Left colon (tissue), 2 donors: ENCODE results near the gene PRKN. TPM values are rescaled to one million over a fixed set of nuclear protein-coding genes. Genes with fewer than 3 reads are reported as not detected.

Experiments used
- ATAC-seq: fragments of 200-7000 bp; cut with Tn5 transposase; one replicate; pipeline ENCODE4 v1.9.1; 2020; ENCODE audit warnings: mild to moderate bottlenecking, moderate library complexity
- DNase-seq, 2 donors: peaks; one replicate each; pipeline ENCODE4 v3.0.0-alpha.2; 2020
- intact Hi-C, 2 donors: fragments of 100-400 bp; cut with DNase I in 1 of 2; cut with micrococcal nuclease in 1 of 2; formaldehyde crosslinking; loops; one replicate each; pipeline versions ENCODE4 v1.11.2 to v1.14.0; 2022; cut with DNase I, micrococcal nuclease
- total RNA-seq, 2 donors: library from RNA; stranded (reverse); fragmentation: NEBNext Ultra II Directional; extraction: Animal tissue kit (Norgen Biotek cat#: 25700); gene quantifications; one replicate each; pipeline ENCODE4 v1.2.1, GENCODE V29; 2021
- donor health status: DM: no; HTN: no; CAD: no.
- donor health status: DM: yes; HTN: yes; CAD: no.

The PRKN gene
- total RNA-seq, 2 donors from 2014 or later, result 5.4 to 5.5 TPM

DNA sequence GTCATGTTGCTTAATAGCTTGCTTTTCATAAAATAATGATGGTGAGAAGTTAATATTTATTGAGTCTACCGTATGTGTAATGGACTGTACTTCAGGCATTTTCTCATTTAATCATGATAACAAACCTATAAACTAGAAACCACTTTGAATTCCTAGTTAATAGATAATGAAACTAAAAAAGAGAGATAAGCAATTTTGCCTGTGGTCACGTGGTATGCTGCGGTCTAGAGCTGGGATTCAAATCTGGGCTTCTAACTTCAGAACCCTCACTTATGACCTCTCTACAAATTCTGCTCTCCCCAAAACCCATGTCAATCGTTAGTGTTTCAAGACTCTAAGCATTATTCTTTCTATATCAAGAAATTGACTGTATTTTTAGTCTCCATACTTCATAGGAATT, 700.7 kb downstream of the PRKN start:
- no peak for ATAC-seq

DNA sequence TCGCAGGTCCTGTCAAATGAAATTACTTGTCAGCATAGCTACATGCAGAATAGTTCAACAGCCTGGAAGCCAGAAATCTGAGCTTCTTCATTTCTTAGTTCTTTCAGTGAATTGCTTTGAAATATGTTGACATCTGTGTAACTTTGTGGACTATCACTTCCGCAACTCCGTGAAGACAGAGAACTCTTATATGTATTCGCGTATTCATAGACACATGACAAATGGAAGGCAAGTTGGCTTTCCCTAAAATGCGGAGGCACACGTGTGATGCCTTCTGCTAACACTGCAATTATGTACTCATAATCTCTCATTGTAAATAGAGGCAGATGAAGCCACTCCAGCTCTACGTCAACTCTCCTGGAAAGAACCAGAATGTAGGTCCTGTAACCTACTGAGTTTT, 701.5 kb downstream of the PRKN start:
- ATAC-seq (no peak), DNase-seq (no peak)
- intact Hi-C loops, result no loop called here

More for the DNA sequence above, 700.7 kb downstream of the PRKN start:
- DNase-seq, result no peak
- intact Hi-C loops, result no loop called here

DNA sequence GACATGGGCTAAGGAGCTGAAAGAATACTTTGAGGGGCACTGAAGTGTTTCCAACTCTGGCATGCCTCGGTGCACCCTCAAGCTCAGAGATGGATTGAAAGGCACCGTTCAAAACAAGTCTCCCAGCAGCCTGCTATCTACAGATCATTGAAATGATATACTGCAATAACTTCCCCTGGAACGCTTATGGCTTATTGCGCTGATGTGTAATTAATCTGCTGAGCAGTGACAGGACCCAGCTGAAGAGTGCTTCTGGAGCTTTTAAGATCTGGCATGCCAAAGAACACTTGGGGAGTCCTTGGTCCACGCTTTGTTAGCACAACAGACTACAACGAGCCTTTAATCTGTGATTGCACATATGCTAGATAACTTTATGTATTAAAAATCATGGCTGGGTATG, 708.2 kb downstream of the PRKN start:
- ATAC-seq, result no peak
- intact Hi-C loops, result no loop called here

DNA sequence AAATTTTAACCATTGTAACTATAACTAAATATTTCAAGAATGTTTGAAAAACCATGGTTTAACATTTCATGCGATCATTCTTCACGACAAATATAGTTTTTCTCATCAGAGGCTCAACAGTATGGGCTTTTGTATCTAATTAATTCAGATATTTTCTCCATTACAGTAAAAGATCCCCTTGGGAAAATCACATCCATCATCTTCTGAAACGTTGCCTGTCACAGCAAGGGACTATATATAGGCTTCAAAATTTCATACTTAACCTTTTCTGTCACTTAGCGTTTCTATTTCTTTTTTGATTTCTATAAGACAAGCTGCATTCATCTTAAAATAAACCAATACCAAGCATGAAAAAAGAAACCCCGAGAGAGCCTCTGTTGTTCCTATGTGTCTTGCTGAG, 710.0 kb downstream of the PRKN start:
- DNase-seq (no peak), ATAC-seq (no peak)
- intact Hi-C loops, result no loop called here

More for the DNA sequence above, 708.2 kb downstream of the PRKN start:
- DNase-seq, result no peak

DNA sequence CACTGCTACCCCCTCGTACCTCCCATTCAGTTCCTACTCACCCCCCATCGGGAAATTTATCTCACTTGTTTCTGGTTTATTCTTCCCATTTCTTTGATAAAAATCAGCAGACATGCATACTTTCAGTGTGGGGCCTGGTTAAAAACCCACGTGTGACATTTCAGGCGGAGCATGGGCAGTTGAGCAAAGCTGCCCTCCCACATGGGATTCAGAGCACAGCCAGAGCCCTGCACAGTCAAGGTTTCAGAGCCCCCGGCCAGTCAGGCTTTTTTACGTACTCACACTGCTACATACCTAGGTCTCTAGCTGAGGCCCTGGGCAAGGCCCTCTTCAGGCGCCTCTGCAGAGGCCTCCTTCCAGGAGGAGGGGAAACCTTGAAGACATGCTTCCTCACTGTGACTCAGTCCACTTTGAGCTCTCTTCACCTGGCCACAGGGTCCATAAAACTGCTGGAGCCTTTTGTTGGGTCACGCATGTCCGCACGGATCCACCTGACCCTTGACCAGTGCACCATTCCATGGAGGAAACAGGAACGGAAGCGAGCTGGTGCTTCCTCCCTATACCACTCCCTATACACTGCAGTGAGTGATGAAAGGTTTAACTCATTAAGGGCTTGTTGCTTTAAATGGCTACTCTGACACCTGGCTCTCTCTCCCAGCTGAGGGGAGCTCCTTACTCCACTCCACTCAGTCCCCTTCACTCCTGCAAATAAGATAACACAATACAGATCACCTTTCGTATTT, 713.3 kb downstream of the PRKN start:
- no peak for ATAC-seq

DNA sequence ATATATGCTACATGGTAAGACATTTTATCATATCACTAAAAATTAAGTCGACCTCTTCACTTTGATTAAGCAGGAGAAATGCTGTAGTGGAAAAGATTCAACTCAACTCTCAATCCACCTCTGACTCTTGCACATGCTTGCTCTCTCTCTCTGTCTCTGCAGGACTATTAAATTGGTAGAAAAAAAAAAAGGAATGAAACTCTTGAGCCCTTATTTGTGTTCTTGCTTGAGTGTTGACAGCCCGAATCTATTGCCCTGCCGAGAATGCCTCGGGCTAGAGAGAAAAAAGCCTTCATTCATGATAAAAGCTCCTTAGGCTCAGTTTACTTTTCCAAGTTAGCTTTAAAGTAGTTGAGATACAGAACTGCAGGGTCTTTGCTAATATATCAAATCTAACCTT, 722.2 kb downstream of the PRKN start:
- intact Hi-C loops, result no loop called here
- ATAC-seq (no peak), DNase-seq (no peak)

More for the DNA sequence above, 713.3 kb downstream of the PRKN start:
- intact Hi-C loops, result no loop called here
- DNase-seq, result no peak

DNA sequence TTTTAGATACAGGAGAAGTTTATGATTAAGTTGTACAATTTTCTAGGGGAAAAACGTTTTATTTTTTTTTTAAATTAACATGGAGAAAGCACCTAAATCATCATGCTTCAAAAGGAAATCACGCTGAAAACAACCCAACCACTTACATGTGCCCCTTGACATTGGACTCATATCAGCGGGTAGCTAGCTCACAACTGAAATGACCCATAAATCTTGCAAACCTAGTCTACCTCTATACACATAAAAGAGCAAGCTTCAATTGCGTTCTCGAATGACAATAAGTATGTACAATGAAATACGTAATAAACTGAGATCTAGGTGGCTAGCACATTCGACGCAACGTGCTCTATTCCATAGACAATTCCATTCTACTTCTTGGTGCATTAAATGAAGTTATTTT, 730.8 kb downstream of the PRKN start:
- ATAC-seq (no peak), DNase-seq (no peak)
- intact Hi-C loops, result no loop called here

DNA sequence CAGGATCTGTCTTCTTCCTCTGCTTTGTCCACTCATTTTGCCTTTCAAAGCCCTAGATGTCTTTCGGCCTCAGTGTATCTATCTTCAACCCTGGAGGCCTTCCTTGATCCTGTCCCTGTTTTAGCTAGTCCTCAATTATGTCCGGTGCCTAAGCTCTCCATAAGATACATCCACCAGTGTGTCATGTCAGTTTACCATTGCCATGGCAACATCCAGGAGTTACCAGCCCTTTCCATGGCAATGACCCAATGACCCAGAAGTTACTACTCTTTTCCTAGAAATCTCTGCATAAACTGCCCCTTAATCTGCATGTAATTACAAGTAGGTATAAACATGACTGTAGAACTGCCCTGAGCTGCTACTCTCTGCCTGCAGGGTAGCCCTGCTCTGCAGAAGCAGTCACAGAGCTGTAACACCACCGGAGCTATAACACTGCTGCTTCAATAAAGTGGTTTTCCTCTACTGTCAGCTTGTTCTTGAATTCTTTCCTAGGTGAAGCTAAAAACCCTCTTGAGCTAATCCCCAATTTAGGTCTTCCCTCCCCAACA, 741.6 kb downstream of the PRKN start:
- intact Hi-C loops, result no loop called here
- ATAC-seq, result no peak

DNA sequence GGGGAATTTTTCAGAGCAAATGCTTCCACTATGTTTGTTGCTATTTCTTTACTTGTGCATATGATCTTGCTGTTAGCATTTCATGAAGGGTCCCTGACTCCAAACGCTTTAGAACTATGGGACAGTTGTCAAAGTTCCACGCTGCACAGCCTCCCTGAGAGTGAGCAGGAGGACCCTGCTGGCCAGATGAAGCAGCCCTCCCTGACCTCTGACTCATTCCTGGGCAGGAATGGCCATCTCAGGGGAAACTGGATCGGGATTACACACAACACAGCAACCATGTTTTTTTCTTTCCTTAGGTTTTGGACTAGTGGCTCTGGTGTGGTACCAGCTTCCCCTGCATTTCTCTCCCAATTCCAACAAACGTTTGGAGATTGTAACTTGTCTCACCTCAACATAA, 742.9 kb downstream of the PRKN start:
- intact Hi-C loops, result no loop called here
- no peak for ATAC-seq

More for the DNA sequence above, 741.6 kb downstream of the PRKN start:
- DNase-seq, result no peak

DNA sequence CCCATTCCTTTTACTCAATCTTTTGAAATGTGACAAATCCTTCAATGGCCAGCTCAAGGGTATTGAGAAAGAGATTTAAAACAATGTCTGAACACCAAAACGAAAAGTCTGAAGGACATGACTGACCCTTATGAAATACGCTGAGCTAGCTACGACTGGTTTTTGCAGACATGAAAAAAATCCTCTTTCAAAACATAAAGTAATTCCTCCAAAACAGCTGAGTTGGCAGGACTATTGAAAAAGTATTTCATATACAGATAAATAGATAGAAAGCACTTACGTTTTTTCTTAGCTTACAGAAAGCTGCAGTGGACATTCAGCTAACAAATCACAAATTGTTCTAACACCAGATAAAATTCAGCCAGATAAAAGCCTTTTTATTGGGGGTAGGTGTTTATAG, 751.0 kb downstream of the PRKN start:
- DNase-seq (no peak), ATAC-seq (no peak)
- intact Hi-C loops, result no loop called here

More for the DNA sequence above, 742.9 kb downstream of the PRKN start:
- no peak for DNase-seq

DNA sequence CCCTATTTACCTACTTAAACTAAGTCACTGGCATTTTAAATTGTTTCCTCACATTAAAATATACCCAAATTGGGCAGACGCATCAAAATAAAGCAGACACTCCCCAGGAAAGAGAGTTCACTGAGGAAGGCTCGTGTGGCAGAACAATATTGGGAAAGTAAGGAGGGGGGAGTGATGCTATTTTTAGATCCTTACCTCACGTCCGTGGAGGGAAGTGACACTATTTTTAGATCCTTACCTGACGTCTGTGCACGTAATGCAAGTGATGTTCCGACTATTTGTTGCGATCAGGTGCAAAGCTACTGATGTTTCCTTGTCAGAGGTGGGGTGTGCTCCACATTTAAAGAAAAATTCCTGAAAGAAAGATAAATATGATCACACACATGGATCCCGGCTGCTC, 754.5 kb downstream of the PRKN start:
- ATAC-seq, result no peak
- no peak for DNase-seq
- intact Hi-C loops, result no loop called here

DNA sequence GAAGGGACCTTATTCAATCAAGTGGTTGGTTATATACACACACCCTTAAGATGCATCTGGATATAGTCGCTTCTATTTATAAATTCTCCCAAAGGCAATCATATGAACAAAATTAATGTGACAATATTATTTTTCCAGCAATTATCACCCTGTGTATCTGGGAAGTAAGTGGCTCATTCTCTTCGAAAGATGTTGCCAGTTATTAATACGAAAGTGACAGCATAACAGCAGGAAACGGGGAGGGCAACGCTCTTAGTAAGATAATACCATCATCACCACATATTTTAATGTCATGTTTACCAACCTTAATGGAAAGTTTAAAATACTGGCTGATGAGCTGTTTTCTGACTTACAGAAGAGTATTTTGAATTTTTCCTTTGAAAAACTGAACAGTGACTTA, 756.5 kb downstream of the PRKN start:
- intact Hi-C loops, result no loop called here
- DNase-seq (no peak), ATAC-seq (no peak)

DNA sequence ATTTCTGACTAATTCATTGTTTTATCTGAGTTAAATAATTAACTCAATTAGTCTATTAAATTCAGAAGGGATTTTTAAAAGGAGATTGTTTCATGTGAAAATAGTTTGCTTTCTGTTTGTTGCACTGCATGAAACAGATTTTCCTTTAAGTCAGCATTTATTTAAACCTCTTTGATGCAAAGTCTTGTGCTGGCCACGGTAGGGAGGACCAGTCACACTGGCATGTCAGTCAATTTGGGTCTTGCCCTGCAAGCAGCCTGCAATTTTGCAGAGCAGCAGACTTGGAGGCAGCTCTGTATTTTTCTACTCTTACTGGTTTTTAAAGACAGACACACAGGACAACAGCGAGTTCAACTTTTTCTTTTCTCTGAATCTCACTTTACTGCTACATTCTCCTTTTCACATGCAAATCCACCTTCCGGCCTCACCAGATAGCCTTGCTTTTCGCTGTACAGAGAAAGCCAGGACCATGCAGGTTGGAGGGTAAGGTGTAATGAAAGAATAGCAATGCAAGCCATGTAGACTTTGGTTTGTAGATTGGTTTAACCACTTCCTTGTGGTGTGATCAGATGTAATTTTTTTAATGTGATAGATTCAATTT, 763.8 kb downstream of the PRKN start:
- ATAC-seq, result no peak
- intact Hi-C loops, result no loop called here

DNA sequence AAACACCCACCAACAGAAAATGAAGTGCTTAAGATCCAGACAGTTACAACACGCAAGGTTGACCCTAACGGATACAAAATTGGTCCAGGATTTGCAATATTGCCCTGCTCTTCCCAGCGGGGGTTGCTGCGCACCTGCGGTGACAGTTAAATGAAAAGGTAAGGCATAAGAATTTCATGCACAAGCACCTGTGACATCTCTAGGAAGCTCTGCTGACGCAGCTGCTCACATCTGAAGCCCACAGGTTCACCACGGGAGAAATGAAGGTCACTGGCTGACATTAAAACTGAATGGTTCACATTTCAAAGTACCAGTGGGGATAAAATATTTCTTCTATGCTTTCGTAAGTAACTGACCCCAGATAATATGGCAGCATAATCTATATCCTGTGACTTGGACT, 764.4 kb downstream of the PRKN start:
- intact Hi-C loops, result no loop called here
- ATAC-seq, result no peak
- DNase-seq, result no peak

More for the DNA sequence above, 763.8 kb downstream of the PRKN start:
- DNase-seq, result no peak

DNA sequence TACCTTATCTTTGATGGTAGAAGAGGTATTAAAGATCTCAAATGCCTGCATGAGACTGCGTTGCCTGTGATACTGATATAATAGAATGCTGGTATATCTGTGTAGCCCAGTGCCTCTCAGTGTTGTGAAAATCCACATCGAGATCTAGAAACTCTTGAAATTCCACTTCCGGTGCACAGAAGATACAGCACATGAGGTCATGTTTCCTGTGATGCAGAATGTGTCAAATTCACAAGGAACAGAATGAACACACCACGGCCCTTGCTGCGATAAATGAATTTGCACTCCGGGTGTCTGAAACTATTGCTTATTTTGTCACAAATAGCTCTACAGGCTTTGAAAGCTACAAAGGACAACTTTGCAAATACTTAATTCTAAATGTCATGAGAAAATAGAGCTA, 765.8 kb downstream of the PRKN start:
- intact Hi-C loops, result no loop called here
- DNase-seq, result no peak
- ATAC-seq, result no peak

DNA sequence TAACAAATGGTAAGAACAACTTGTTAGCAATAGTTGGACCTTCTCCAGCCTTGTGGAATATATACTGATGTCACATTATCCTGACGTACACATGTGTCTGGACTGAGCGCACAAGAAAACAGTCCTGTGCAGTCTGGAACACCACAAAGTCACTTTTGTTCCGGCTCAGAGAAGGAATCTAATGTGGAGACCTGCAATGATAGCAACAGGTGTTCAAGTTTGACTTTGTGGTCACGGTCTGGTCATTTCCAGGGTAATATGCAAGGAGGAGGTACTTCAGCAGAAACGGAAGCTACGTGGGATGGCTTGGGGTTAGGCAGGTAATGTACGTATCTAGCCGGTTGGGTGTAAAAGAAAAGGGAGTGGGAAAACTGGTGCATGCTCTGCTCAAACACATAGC, 766.5 kb downstream of the PRKN start:
- ATAC-seq (no peak), DNase-seq (no peak)
- intact Hi-C loops, result no loop called here

DNA sequence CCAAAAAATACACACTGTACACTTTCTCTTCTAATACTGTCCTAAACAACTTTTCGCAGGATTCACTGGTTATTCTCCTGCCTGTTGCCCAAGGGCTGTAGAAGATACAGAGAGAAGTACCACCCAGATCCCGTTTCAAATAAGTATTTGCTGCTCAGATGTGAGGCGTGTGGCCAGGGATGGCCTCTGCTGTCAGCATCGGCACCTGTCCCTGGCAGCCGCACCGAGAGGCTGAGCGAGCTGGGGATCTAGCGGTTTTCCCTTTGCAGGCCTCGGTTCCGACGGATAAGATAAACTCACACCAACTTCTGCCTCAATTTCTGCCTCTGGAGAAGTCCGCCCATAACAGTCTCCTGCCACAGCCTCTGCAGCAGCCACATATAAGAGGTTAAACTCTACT, 768.5 kb downstream of the PRKN start:
- no peak for ATAC-seq
- intact Hi-C loops, result no loop called here
- no peak for DNase-seq

DNA sequence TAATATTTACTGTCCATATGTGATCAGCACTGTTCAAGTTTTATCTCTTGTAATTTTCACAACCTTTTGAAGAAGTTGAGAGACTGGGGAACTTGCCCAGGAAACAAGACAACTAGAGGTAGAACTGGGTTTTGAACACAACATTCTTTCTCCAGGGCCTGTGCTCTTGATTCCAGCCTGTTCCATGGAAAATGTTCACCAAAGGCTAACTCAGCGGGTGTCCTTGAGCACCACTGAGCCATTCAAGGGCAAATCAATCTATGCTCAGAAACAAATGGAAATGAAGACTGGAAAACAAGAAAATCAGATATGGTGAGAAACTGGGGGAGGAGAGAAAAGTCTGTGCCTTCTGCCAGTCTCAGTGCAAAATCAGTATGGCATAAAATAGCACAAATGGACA, 771.5 kb downstream of the PRKN start:
- DNase-seq, result no peak
- intact Hi-C loops, result no loop called here
- no peak for ATAC-seq

DNA sequence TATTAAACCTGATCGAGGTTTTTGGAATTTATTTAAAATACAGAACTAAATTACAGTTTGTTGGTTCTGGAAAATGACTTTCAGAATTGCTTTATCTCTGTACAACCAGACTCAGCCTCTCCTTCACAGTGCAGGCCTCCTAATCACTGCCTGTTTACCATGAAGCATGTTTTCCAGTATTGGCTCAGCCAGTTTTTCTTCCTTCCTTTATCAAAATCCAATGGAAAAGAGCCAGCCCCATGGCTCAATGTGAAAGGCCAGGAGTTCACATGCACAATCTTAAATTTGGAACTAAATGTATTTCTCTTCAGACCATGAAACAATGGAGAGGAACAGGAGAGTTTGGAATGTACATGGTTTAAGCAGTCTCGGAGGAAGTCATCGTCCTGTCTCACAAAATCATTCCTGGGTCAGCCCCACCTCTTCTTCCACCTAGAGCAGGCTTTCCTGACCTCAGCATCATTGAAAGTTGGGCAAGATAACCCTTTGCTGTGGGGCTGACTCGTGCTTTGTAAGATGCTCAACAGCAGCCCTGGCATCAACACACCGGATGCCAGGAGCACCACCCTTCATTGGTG, 772.8 kb downstream of the PRKN start:
- intact Hi-C loops, result no loop called here
- no peak for ATAC-seq
- DNase-seq, result no peak

DNA sequence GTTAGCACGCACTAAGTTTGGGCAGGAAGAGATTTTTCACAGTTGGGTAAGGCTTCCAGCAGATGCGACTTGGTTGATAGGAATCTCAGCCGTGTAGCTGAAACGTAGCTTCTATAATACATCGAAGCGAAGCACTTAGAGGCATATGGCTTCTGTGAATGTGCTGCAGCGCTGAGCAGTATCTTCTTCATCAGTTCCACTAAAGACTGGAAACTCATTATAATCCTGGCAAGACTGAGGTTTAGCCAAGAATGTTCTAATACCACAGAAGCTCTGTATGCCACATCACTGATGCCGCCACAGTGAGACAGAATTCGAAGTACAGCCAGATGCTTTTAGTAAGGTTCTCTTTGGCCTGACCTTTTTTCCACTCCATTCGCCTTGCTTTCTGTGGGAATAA, 773.5 kb downstream of the PRKN start:
- DNase-seq, result no peak
- ATAC-seq, result no peak
- intact Hi-C loops, result no loop called here
